HG02973 (cell line): Measurements from ENCODE around the gene TMEM120B.
"Not testable (repeated sequence)": the region's sequence is repeated elsewhere in the genome, so short reads cannot be mapped to it uniquely, and the experiment has no call there.

Source experiments
- ATAC-seq: cut with Tn5 transposase; IDR thresholded peaks from one replicate; pipeline ENCODE4 v1.9.1; 2021; ENCODE audit warnings: moderate library complexity; ENCODE audit not compliant: unreplicated experiment

The TMEM120B gene

DNA sequence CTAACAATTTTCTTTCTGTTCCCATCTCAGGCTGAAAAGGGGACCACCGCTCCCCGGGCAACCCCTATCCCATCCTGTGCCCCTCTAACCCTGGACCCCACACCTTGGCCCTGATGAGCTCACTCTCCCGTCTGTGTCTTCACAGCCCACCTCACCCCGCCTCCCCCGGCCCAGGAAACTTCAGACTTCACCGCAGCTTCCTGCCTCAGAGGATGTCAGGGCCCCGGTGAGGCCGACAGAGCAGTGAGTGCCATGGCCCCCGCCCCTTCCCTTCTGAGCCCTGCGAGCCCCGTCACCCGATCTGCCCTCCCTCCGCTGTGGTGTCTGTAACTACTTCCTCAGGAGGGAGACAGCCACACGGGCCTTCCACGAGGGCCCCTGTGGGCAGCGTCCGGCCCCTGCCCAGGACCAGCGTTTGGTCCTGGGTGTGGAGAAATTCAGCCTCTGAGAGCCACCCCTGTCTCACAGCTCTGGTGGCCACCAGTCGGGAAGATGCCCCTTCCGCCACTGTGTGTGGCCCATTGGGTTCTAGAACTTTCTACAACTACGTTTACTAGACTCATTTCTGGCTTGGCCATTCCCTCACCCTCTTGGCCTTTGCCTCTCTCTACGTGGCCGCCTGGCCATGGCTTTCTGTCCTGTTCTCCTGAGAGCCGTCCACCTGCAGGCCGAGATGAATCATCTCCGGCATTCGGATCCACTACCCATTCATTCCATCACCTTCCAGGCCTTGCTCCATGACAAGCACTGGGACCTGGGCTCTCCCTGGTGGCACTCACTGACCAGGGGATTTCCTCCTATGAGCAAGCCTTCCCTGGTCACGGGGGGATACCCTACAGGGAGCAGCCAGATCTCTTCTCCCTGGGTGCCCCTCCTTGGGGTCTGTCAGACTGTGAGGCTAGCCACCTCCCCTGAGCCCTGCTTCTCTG, 77.5 kb downstream of the TMEM120B start:
- peak; percentile 45 for ATAC-seq

DNA sequence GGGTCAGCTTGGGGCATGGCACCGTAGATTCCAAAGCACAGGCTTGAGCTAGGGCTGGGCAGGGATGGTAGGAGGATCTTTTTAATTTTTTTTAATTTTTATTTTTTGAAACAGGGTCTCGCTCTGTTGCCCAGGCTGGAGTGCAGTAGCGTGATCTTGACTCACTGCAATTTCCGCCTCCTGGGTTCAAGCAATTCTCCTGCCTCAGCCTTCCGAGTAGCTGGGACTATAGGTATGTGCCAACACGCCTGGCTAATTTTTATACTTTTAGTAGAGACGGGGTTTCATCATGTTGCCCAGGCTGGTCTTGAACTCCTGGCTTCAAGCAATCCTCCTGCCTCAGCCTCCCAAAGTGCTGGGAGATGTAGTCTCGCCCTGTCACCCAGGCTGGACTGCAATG, 78.2 kb downstream of the TMEM120B start:
- not testable (repeated sequence) for ATAC-seq

DNA sequence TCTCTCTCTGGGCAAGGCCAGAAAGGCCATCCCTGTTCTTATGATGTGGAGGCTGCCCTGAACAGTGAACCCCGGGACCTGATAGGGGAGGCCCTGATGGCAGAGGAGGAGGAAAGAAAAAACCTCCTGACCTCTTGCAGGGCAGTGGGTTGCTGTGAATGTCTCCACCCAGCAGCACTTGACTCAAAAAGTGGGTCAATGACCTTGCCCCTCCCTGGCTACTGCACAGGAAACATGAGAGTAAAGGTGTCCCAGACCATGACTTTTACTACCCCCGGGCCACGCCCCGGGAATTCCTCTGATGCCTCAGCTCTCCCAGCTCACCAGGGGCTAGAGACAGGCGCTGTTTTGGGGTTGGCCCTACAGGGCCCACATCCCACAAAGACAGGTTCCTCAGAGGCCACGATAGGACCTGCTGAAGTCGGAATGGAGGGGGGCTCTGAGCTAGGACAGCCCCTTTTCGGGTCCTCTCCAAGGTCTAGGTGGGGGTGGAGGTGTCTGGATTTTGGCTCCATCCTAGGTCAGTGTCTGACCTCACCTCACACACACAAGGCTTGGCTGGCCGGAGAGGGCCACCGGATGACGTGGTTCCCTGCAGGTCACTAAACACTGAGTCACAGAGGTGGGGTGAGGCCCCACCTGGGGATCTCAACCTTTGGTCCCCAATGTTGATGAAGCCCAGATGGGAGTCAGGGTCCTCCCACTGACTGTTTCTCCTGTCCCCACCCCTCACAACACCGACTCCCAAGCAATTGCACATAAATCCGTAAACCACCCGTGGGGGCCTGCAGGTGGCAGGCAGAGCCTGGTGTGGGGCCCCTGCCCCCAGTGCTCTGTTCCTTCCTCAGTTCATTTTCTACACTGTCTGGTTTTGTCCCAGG, 79.4 kb downstream of the TMEM120B start:
- ATAC-seq = no peak

DNA sequence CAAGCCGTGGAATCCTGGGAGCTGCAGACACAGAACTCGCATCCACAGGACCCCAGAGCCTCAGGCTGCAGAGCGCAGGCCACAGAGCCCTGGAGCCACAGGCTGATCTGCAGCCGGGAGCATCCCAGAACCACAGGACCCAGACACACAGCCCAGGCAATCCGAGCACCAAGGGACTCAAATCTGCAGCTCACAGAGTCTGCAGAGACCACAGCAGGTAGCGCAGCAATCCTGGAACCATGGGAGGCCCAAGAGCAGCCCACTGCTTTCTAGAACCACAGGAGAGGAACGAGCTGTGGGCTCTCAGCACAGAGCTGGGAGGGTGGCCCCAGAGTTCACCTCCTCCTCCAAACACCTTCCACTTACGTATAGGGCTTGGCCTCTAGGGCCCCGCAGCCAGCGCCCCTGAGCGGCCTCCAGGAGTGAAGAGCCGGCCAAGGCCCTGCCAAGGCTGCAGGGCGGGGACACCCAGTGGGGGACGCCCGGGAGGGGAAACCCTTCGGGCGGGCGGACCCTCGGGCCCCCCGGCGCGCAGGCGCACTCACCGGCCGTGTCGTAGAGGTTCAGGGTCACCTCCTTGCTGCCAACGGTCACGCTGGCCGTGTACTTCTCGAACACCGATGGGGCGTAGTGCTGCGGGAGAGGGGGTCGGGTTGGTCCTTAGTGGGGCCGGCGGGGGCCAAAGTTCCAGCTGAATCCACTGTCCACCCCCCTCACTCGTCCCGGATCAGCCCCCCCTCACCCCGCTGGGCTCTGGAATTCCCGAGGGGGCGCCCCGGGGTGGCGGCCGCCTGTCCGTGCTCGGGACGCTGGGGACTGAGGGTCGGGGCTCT, 80.3 kb downstream of the TMEM120B start:
- ATAC-seq = peak; percentile 15

DNA sequence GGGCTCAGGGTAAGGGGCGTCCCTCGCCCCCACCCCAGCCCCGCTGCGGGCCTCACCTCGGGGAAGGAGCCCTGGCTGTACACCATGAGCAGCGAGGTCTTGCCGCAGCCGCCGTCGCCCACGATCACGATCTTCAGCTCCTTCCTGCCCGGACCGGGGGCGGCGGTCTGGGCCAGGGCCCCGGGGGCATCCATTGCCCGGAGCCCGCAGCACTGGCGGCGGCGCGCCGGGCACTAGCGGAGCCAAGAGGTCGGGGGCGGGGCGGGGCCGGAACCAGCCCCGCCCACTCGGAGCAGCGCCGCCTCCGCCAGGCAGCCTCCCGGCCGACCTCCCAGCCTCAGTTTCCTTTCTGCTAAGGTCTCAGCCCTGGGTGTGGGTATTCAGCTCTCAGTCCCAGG, 80.9 kb downstream of the TMEM120B start, which contains the start of gene RHOF:
TSS of gene RHOF (minus strand) at position 249 of the 398 bp plus-strand sequence. CDS start at position 194, 55 bp downstream.
- peak; percentile 11 for ATAC-seq

DNA sequence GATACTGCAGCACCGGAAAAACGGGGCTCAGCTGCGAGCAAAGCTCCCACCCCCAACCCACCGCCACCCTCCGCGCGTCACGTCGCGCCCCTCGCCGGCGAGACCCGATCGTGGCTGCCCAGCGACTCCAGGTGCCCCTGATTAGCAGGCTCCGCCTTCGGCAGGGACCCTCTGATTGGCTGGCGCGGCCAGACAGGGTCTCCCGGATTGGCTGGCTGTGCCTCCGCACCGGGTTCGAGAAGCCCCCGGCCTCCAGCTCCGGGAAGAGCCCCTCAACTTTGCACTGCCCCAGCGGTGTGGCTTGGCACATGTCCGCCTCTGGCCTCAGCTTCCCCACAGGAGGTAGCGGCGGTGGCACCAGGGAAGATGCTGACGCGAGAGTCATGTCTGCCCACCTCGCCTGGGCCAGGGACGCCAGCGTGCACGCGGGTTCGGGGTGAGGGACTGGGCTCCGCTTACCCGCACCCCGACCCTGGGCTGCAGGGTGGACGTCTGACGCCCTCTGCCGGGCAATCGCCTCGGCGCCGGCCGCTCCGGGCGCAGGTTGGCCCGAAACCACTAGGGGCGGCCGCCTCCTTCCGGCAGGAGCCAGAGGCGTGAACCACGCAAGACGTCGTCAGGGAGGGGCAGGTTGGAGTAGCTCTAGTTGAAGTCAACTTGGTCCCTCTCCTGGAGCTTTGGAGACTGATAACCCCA, 81.4 kb downstream of the TMEM120B start:
- peak; percentile 47 for ATAC-seq

DNA sequence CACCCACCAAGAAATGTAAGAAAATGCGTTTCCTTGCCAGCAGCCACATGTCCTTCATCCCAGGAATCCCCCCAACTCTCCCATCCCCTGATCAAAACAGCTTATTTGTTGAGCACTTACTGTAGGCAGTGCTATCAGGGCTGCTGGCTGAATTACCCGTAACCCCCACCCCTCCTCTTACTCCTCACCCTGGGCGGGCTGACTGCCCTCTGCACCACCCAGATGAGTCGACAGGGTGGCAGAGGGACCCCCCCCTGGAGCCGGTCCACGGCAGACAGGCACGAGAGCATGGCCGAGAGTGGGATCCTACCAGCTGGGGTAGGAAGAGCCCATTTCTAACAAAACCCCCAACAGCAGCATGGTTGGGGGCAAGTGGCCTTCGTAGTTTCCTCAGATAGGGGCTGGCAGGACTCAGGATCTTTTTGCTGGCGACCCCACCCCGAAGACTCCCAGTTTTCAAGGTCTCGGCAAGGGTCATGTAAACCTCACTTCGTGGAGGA, 82.0 kb downstream of the TMEM120B start:
- ATAC-seq = no peak

DNA sequence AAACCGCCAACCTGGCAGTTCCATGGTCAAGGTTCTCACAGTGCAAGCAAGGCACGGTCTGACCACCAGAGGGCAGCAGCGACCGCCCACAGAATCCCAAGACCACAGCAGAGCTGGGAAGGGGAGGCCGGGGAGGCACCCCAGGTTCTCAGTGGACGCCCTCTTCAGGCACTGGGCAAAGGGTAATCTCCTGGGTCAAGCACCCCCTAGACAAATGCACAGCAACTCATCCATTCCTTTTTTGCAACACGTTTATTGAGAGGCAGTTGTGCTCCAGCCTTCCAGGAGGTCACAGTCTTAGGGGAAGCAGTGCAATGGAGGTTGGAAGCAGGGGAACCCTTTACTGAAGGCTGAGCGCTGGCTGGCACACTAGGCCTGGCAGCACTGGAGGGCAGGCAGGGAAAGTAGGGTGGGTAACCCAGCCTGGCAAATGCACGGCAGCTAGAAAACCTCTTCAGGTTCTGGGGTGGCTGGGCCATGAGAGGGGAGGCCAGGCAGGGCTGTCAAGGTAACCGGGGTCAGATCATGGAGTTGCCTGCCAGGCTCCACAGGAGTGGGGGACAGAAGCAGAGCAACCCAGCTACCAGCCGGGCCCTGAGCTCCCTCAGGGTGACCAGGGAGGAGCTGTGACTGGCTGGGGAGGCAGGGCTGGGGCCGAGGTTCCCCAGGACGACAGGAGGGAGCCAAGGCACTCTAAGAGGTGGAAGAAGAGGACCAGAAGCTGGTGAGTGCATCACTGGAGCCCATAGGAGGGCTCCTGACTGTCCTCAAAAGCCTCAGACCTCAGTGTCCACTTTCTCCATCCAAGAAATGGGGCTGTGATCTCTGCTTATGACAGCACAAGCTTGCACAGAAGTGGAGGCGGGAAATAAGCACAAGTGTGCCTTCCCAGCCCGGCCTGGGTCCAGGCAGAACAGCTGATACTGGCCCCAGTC, 82.7 kb downstream of the TMEM120B start:
- ATAC-seq = no peak

DNA sequence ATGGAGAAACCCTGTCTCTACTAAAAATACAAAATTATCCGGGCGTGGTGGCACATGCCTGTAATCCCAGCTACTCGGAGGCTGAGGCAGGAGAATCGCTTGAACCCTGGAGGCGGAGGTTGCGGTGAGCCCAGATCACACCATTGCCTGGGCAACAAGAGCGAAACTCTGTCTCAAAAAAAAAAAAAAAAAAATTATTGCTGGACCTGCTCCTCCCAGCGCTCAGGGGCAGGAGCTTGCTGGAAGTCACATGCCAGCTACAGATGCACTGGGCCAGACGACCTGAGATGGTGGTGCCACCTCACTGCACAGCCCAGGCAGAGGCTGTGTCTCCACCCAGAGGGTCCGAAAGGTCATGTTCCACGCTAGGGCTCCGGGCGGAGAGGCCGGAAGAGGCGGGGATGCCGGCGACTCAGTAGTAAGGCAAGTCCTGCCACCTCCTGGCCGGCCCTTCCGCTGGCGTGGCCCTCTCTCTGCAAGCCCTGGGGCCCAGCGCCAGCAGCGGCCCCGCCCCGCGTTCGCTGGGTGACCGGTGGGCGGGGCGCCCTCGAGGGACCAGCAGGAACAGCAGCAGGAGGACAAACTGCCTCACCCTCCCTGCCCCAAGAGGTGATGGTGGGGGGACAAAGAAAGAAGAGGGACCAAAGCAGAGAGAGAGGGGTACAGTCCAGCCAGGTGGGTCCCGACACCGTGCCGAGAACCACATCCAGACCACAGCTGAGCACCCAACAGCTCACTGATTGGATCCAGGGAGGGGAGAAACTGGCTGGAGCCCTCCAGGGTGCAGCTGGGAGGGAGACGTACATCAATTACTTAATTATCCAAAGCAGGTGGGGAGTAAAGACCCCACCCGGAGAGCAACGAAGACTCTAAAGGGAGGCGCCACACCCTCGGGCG, 84.6 kb downstream of the TMEM120B start:
- ATAC-seq = no peak

DNA sequence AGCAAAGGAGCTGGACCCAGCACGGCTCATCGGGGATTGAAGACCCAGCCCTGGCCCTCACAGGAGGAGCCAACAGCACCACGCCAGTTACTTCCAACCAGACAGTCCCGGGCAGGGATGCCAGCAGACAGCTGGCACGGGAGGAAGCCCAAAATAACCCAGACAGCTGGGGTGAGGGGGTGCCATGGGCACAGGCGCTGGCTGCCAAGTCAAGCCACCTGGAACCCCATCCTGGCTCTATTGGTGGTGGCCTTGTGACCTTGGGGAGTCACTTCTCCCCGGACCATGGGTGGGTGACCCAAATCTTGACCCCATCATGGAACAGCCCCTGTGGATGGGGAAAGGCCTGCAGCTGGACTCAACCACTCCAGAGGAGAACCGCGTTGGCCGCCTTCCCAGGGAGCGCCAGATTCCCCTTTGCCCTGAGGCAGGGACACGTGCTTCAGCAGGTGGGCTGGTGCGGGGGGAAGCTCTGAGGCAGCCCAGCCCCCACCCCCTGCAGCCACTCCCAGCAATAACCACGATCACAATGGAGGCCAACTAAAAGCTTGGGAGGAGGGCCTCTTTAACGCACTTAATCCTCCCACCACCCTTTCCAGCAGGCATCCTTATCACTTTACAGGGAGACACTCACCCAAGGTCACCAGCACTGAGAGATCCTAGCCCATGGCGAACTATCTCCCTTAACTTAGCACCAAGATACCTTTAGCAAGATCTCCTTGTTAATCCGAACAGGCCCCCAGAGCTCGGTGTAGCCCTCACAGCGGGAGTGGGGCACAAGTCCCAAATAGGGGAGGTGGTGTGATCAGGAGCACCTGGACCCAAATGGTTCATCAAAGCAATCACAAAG, 85.6 kb downstream of the TMEM120B start:
- no peak for ATAC-seq

DNA sequence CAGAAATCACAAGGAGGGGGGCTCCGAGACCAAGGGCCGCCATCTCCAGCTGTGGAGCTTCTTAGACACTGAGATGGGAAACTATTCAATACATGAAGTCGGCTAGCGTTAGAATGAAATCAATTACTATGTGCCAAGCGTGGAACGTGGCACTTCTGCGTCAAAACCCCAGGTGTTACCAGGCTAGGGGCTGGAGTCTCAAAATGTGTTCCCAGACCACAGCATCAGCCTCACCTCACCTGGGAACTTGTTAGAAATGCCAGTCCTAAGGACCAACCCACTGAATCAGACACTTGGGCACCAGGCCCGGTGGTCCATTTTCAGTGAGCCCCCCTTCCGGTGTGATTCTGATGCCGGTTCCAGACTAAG, 86.2 kb downstream of the TMEM120B start:
- no peak for ATAC-seq

DNA sequence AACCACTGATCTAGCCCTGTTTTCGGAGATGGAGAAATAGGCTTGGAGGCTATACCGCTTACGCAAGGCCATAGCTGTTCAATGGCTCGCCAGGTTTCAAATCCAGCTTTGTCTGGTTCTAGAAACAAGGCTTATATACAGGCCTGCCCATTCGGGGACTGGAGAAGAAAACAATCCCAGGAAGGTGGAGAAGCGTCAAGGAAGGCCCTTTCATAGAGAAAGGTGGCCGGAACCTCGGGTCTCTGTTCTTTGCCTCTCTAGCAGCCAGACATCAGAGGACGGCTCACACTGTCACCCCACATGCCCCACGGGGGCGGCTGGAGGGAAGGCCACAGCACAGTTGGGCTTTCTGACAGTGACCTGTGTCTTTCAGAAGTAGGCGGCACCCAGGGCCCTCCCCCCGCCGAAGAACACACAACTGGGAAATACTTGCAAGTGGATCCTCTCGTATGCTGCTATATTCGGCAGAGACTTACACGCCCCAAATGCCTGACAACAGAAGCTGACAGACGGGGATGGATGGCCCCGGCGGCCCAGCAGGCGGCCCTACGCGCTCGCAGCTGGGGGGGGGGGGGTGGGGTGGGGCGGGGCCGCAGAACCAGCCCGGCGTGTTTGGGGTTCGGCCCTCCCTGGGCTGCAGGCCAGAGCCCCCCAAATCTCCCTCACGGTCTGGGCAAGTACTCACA, 86.7 kb downstream of the TMEM120B start:
- no peak for ATAC-seq

DNA sequence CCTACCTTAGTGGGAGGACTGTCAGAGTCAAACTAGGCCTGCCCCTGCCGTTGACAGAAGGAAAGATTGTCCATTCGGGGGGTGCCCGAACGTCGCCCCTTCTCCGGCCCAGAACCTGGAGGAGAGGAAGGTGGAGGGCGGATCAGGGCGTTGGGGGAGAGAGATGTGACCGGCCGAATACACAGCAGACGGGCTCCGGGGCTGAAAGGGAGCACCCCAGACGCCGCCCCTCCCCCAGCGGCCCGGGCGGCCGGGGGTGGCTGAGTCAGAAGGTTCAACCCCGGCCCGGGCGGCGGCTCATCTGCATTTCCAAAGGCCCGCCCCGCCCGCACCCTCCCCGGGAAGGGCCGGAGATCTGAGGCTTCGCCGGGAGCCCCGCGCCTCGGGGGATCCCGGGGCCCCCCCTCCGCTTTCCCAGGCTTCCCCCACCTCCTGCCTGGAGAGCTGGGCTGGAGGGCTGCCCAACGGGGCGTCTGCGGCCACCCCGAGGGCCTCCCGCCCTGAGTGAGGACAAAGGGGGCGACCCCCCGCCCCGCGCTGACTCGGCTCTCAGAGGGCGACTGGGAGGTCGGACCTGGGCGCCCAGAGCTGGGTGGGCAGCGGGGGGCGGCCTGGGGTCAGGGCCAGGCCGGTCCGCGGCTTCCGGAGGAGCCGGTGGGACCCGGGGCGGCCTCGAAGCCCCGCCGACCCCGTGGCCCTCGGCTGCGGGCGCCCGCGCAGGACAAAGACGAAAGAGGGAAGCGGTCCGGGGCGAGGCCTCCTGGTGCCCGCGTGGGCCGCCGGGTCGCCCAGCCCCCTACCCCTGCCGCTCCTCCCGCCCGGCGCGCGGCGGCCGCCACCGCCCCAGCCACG, 87.5 kb downstream of the TMEM120B start:
- no peak for ATAC-seq

DNA sequence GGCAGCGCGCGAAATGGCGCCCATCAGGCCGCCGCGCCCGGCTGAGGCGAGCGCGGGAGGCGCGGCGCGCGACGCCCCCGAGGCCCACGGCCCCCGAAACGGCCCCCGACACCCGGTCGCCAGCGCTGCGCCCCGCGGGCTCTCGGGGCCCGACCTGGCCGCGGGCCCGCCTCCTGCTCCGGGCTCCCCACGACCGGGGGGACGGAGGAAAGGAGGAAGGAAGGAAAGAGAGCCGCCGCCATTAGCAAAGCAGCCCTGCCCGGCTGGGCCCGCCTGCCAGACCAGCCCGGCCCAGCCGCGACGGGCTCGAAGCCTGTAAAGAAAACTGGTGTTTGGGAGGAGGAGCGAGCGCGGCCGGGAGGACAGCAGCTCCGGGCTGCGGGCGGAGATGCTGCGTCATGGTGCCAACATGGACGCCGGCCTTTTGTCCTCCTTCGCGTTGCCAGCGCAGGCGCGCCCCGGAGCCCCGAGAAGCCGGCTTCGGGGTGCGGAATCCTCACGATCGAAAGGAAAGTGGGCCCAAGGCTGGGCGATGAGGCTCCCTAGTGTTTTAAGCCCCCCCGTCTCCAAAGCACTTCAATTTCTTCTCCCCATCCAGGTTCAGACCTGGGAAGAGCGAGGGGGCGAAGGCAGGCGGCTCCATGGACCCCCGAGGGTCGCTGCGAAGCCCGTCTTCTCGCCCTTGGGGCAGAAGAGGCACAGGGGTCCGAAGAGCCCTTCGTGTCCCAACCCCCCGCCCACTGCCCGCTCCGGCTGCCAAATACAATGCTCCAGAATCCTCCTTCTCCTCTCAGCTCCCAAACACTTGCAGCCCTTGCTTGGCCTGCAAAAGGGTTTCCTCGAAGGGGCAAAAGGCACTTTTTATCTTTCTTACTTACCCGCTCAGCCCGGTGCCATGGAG, 88.4 kb downstream of the TMEM120B start:
- no peak for ATAC-seq
